Measurements from ENCODE around the gene CALY.
"Not testable (repeated sequence)": the region's sequence is repeated elsewhere in the genome, so short reads cannot be mapped to it uniquely, and the experiment has no call there.

Gene CALY

GRCh38 chr10:133378251-133379096 is 41.8 kb upstream of the CALY start:
- DNase-seq: peak; percentile 61
- Histone ChIP-seq H2BK15ac (ENCODE audit: low read depth, poor library complexity, severe bottlenecking) (no peak overlapping the region), H3K79me1 (replicated peaks; ENCODE audit: low read length, poor library complexity, severe bottlenecking) (peaks cover 10% of the 10 kb centered on the region), H4K8ac (ENCODE audit: low read length) (peak overlapping the region; percentile 81), H3K27me3 (ENCODE audit: control insufficient read depth in 1 of 2, insufficient read depth in 1 of 2, low read length in 2 of 2) (no peaks in the 10 kb centered on the region), H4K91ac (ENCODE audit: low read length) (peak overlapping the region; percentile 78), H3K4ac (ENCODE audit: low read depth in 1 of 2, low read length in 2 of 2) (peak overlapping the region; percentile 37 to 85), H2AFZ (ENCODE audit: low read depth, low read length) (peak overlapping the region; percentile 92), H2AK5ac (ENCODE audit: low read length, severe bottlenecking) (no peak overlapping the region), H2BK120ac (ENCODE audit: low read depth, low read length) (peak overlapping the region; percentile 71), H3K4me1 (ENCODE audit: control insufficient read depth, insufficient read depth, low read depth, low read length) (peaks cover 22% of the 10 kb centered on the region), H2BK12ac (ENCODE audit: low read length in 2 of 2) (peak overlapping the region in 1 of 2 experiments; percentile 70), H3K9me3 (ENCODE audit: control insufficient read depth, low read length) (no peaks in the 10 kb centered on the region), H2BK5ac (ENCODE audit: low read depth, low read length, poor library complexity, severe bottlenecking) (no peak overlapping the region), H3K27ac (ENCODE audit: low read length, poor library complexity, severe bottlenecking) (no peak overlapping the region), H3K4me3 (ENCODE audit: insufficient read depth in 1 of 2, low read depth in 1 of 2, low read length in 2 of 2) (peak overlapping the region; percentile 77 to 93), H3K23ac (ENCODE audit: low read length in 2 of 2) (peak overlapping the region in 1 of 2 experiments; percentile 97), H3K36me3 (ENCODE audit: control insufficient read depth in 1 of 2, insufficient read depth in 2 of 2, low read depth in 1 of 2, low read length in 2 of 2) (peaks cover 9 to 11% of the 10 kb centered on the region in 2 experiments), H3K14ac (ENCODE audit: low read length in 2 of 2) (peak overlapping the region in 1 of 2 experiments; percentile 84), H3K4me2 (ENCODE audit: low read length, poor library complexity, severe bottlenecking) (peak overlapping the region; percentile 99), H3K9ac (ENCODE audit: low read length) (peak overlapping the region; percentile 79), H3K18ac (ENCODE audit: low read depth in 1 of 2, low read length in 2 of 2) (peak overlapping the region; percentile 45 to 77)
- 0% methylated on average over 58 of the region's 90 CpGs for WGBS

- Histone ChIP-seq H3K4ac (ENCODE audit: low read depth in 1 of 2, low read length in 2 of 2) (peak overlapping the region; percentile 37 to 40), H2BK12ac (ENCODE audit: low read length in 2 of 2) (peak overlapping the region in 1 of 2 experiments; percentile 55), H3K79me1 (replicated peaks; ENCODE audit: low read length, poor library complexity, severe bottlenecking) (peaks cover 10% of the 10 kb centered on the region), H3K4me3 (ENCODE audit: insufficient read depth in 1 of 2, low read depth in 1 of 2, low read length in 2 of 2) (peak overlapping the region; percentile 77 to 93), H2AK5ac (ENCODE audit: low read length, severe bottlenecking) (no peak overlapping the region), H3K9ac (ENCODE audit: low read length) (peak overlapping the region; percentile 79), H3K36me3 (ENCODE audit: control insufficient read depth in 1 of 2, insufficient read depth in 2 of 2, low read depth in 1 of 2, low read length in 2 of 2) (peaks cover 9 to 11% of the 10 kb centered on the region in 2 experiments), H3K27me3 (ENCODE audit: control insufficient read depth in 1 of 2, insufficient read depth in 1 of 2, low read length in 2 of 2) (no peaks in the 10 kb centered on the region), H2BK5ac (ENCODE audit: low read depth, low read length, poor library complexity, severe bottlenecking) (no peak overlapping the region), H3K4me2 (ENCODE audit: low read length, poor library complexity, severe bottlenecking) (peak overlapping the region; percentile 99), H3K27ac (ENCODE audit: low read length, poor library complexity, severe bottlenecking) (no peak overlapping the region), H2BK15ac (ENCODE audit: low read depth, poor library complexity, severe bottlenecking) (no peak overlapping the region), H2BK120ac (ENCODE audit: low read depth, low read length) (no peak overlapping the region), H4K8ac (ENCODE audit: low read length) (peak overlapping the region; percentile 81), H3K9me3 (ENCODE audit: control insufficient read depth, low read length) (no peaks in the 10 kb centered on the region), H2AFZ (ENCODE audit: low read depth, low read length) (peak overlapping the region; percentile 90), H4K91ac (ENCODE audit: low read length) (no peak overlapping the region), H3K23ac (ENCODE audit: low read length in 2 of 2) (peak overlapping the region in 1 of 2 experiments; percentile 97), H3K14ac (ENCODE audit: low read length in 2 of 2) (no peak overlapping the region), H3K4me1 (ENCODE audit: control insufficient read depth, insufficient read depth, low read depth, low read length) (peaks cover 22% of the 10 kb centered on the region), H3K18ac (ENCODE audit: low read depth in 1 of 2, low read length in 2 of 2) (peak overlapping the region; percentile 11 to 77)
- 24% methylated on average over 20 of the region's 20 CpGs for WGBS
- DNase-seq: no peak
Measured at GRCh38 chr10:133377818-133378250, 41.1 kb upstream of the CALY start.

- H3K14ac ChIP-seq (ENCODE audit: low read length in 2 of 2): peak overlapping the region in 1 of 2 experiments; percentile 30
- H2AFZ ChIP-seq (ENCODE audit: low read depth, low read length): no peak overlapping the region
- no peak overlapping the region for H3K18ac ChIP-seq (ENCODE audit: low read depth in 1 of 2, low read length in 2 of 2)
- no peak overlapping the region for H2BK120ac ChIP-seq (ENCODE audit: low read depth, low read length)
- WGBS: 93% methylated on average over 30 of the region's 30 CpGs
- peaks cover 12% of the 10 kb centered on the region for H3K79me1 ChIP-seq (replicated peaks; ENCODE audit: low read length, poor library complexity, severe bottlenecking)
- H4K8ac ChIP-seq (ENCODE audit: low read length): peak overlapping the region; percentile 35
- no peak overlapping the region for H3K4me2 ChIP-seq (ENCODE audit: low read length, poor library complexity, severe bottlenecking)
- no peak for DNase-seq
- no peak overlapping the region for H3K9ac ChIP-seq (ENCODE audit: low read length)
- H2BK5ac ChIP-seq (ENCODE audit: low read depth, low read length, poor library complexity, severe bottlenecking): no peak overlapping the region
- H2BK12ac ChIP-seq (ENCODE audit: low read length in 2 of 2): peak overlapping the region in 1 of 2 experiments; percentile 37
- no peak overlapping the region for H3K27ac ChIP-seq (ENCODE audit: low read length, poor library complexity, severe bottlenecking)
- no peak overlapping the region for H3K23ac ChIP-seq (ENCODE audit: low read length in 2 of 2)
- no peaks in the 10 kb centered on the region for H3K27me3 ChIP-seq (ENCODE audit: control insufficient read depth in 1 of 2, insufficient read depth in 1 of 2, low read length in 2 of 2)
- no peak overlapping the region for H2AK5ac ChIP-seq (ENCODE audit: low read length, severe bottlenecking)
- H3K9me3 ChIP-seq (ENCODE audit: control insufficient read depth, low read length): no peaks in the 10 kb centered on the region
- H3K4ac ChIP-seq (ENCODE audit: low read depth in 1 of 2, low read length in 2 of 2): peak overlapping the region in 1 of 2 experiments; percentile 37
- H3K4me1 ChIP-seq (ENCODE audit: control insufficient read depth, insufficient read depth, low read depth, low read length): peaks cover 27% of the 10 kb centered on the region
- peaks cover 9 to 11% of the 10 kb centered on the region in 2 experiments for H3K36me3 ChIP-seq (ENCODE audit: control insufficient read depth in 1 of 2, insufficient read depth in 2 of 2, low read depth in 1 of 2, low read length in 2 of 2)
- no peak overlapping the region for H3K4me3 ChIP-seq (ENCODE audit: insufficient read depth in 1 of 2, low read depth in 1 of 2, low read length in 2 of 2)
- H4K91ac ChIP-seq (ENCODE audit: low read length): peak overlapping the region; percentile 14
- H2BK15ac ChIP-seq (ENCODE audit: low read depth, poor library complexity, severe bottlenecking): no peak overlapping the region
Measured at GRCh38 chr10:133377025-133377817, 40.5 kb upstream of the CALY start.

- H4K8ac ChIP-seq (ENCODE audit: low read length); H3K14ac ChIP-seq (ENCODE audit: low read length in 2 of 2): not testable (repeated sequence)
Measured at GRCh38 chr10:133376183-133376582, 39.5 kb upstream of the CALY start.

More at GRCh38 chr10:133376183-133376582, 39.5 kb upstream of the CALY start:
- 94% methylated on average over 5 of the region's 5 CpGs for WGBS
- H3K23ac ChIP-seq (ENCODE audit: low read length in 2 of 2); H2BK5ac ChIP-seq (ENCODE audit: low read depth, low read length, poor library complexity, severe bottlenecking); H3K27ac ChIP-seq (ENCODE audit: low read length, poor library complexity, severe bottlenecking); H3K18ac ChIP-seq (ENCODE audit: low read depth in 1 of 2, low read length in 2 of 2); H3K9ac ChIP-seq (ENCODE audit: low read length); H2AFZ ChIP-seq (ENCODE audit: low read depth, low read length); H2BK12ac ChIP-seq (ENCODE audit: low read length in 2 of 2); H3K4me3 ChIP-seq (ENCODE audit: insufficient read depth in 1 of 2, low read depth in 1 of 2, low read length in 2 of 2); H2AK5ac ChIP-seq (ENCODE audit: low read length, severe bottlenecking); H2BK15ac ChIP-seq (ENCODE audit: low read depth, poor library complexity, severe bottlenecking); DNase-seq; H3K27me3 ChIP-seq (ENCODE audit: control insufficient read depth in 1 of 2, insufficient read depth in 1 of 2, low read length in 2 of 2); H4K91ac ChIP-seq (ENCODE audit: low read length); H2BK120ac ChIP-seq (ENCODE audit: low read depth, low read length); H3K4me2 ChIP-seq (ENCODE audit: low read length, poor library complexity, severe bottlenecking); H3K9me3 ChIP-seq (ENCODE audit: control insufficient read depth, low read length); H3K4ac ChIP-seq (ENCODE audit: low read depth in 1 of 2, low read length in 2 of 2): not testable (repeated sequence)
- Histone ChIP-seq H3K4me1 (ENCODE audit: control insufficient read depth, insufficient read depth, low read depth, low read length) (peaks cover 36% of the 10 kb centered on the region), H3K36me3 (ENCODE audit: control insufficient read depth in 1 of 2, insufficient read depth in 2 of 2, low read depth in 1 of 2, low read length in 2 of 2) (peaks cover 4 to 11% of the 10 kb centered on the region in 2 experiments), H3K79me1 (replicated peaks; ENCODE audit: low read length, poor library complexity, severe bottlenecking) (peaks cover 20% of the 10 kb centered on the region)
